PFSK-1 (cell line): ENCODE data around the gene CCDC82.

ENCODE experiments used
- FOXP2 ChIP-seq: optimal IDR thresholded peaks from 2 replicates; pipeline ENCODE3; 2011; ENCODE audit warnings: borderline replicate concordance, control low read depth, inconsistent platforms; ENCODE audit not compliant: insufficient read depth; ENCODE audit errors: extremely low read length, extremely low read depth
- SIN3A ChIP-seq: IDR thresholded peaks from 2 replicates; pipeline ENCODE4 v1.6.1; 2012; ENCODE audit warnings: mild to moderate bottlenecking, low read length, moderate library complexity, borderline replicate concordance; ENCODE audit not compliant: insufficient read depth
- TAF1 ChIP-seq: IDR thresholded peaks from 2 replicates; pipeline ENCODE4 v1.6.1; 2012; ENCODE audit warnings: low read length, control low read depth, borderline replicate concordance; ENCODE audit not compliant: insufficient read depth

DNA sequence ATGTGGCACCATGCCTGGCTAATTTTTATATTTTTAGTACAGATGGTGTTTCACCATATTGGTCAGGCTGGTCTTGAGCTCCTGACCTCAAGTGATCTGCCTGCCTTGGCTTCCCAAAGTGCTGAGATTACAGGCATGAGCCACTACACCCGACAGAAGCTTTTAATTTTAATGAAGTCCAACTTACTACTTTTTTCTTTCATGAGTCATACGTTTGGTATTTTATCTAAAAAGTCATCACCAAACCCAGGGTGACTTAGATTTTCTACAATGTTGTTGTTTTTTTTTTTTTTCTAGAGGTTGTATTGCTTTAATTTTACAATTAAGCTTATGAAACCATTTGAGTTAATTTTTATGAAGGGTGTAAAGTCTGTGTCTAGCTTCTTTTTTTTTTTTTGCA lies 35.0 kb upstream of the CCDC82 start:
- TF ChIP-seq TAF1 (no peak), FOXP2 (no peak), SIN3A (no peak)
